Stimulated activated CD8-positive, alpha-beta memory T cell treated with anti-CD3 and anti-CD28 coated beads, Interleukin-2, amount 100 ng/mL, for 48 hours (primary cell): Measurements from ENCODE around the gene SEC63.

Experiments used
- DNase-seq, 2 donors: peaks; one replicate each; pipeline ENCODE4 v3.0.0-alpha.2; 2020; ENCODE audit warnings: low read depth in 2 of 2

Gene SEC63

GRCh38 chr6:107819217-107819616 is 138.8 kb downstream of the SEC63 start:
- DNase-seq = no peak

DNA sequence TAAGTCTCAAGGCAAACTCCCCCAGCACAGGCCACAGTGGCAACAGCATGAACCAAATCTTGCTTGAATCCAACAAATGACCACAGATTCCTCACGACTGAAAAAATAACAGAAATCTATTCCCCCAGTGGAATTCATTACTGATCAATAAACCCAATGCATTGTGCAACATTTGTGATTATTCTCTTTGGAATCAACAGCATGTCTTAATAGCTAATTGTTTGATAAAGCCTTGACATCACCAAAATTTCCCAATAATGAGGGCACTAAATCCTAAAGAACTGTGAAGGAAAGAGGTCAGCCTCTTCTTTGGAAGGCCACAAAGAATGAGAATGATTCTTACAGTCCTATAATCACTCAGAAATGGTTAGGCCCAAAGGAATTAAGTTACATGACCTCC is 139.7 kb downstream of the SEC63 start:
- DNase-seq = no peak

- no peak for DNase-seq
Measured at GRCh38 chr6:107817784-107818183, 140.2 kb downstream of the SEC63 start.
